ENCODE measurements around the gene COA8.

DNA sequence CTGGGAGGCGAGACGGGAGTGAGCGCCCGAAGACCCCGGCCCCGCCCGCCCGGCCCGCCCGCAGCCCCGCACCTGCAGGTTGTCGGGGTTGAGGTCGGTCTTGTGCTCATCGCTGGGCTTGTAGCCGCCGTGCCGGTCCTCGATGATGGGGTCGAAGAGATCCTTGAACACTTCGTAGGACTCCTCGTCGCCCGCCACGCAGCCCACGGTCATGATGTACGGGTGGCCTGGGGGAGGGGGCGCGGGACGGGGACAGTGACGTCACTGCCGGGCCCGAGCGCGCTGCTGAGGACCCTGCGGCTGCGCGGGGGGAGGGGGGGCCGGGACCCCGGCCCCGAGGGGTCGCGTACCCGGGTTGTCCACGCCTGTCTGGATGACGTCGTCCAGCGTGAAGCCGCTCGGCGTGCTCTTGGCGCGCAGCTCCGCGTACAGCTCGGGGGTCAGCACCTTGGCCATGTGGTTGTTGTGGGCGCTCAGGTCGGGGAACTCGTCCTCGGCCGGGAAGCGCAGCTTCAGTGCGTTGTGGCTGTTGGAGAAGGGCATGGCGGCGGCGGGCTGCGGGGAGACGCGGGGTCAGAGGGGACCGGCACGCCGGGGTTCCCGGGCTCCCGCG, 40.7 kb upstream of the COA8 start:
- TF ChIP-seq, protein P1, sequence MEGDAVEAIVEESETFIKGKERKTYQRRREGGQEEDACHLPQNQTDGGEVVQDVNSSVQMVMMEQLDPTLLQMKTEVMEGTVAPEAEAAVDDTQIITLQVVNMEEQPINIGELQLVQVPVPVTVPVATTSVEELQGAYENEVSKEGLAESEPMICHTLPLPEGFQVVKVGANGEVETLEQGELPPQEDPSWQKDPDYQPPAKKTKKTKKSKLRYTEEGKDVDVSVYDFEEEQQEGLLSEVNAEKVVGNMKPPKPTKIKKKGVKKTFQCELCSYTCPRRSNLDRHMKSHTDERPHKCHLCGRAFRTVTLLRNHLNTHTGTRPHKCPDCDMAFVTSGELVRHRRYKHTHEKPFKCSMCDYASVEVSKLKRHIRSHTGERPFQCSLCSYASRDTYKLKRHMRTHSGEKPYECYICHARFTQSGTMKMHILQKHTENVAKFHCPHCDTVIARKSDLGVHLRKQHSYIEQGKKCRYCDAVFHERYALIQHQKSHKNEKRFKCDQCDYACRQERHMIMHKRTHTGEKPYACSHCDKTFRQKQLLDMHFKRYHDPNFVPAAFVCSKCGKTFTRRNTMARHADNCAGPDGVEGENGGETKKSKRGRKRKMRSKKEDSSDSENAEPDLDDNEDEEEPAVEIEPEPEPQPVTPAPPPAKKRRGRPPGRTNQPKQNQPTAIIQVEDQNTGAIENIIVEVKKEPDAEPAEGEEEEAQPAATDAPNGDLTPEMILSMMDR (IDR thresholded peaks at IDR 0.05) = no peak
- TF ChIP-seq POLR2A (IDR thresholded peaks at IDR 0.05) = no peak
